Measurements from ENCODE around the gene NEK6. TPM values are rescaled to one million over a fixed set of nuclear protein-coding genes. Genes with fewer than 3 reads are reported as not detected.

NEK6 gene
- total RNA-seq, 2 donors from 2014 or later, result 3.1 to 5.4 TPM

DNA sequence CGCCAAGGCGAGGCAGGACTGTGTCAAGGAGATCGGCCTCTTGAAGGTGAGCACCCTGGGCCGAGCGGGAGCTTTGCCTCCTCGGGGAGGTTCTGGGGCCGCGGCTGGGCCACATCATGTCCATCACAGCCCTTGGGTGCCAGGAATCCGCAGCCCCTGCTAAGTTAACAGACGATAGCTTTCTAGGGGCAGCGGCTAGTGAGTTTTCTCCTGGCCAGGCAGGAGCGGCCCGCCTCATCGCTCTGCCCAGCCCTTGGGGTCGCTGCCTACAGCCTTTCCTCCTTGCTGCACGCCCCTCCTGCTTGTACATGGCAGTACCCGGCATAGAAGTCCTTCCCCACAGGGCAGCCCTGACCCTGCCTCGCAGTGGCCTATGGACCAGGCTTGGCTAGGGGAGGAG is 56.2 kb downstream of the NEK6 start:
- DNase-seq (ENCODE audit: low spot score in 2 of 2) (no peak), ATAC-seq (no peak)
- Mint-ChIP-seq H3K9me3 (no peaks in the 10 kb centered on the region), H3K27ac (no peak overlapping the region), H3K36me3 (no peaks in the 10 kb centered on the region)

DNA sequence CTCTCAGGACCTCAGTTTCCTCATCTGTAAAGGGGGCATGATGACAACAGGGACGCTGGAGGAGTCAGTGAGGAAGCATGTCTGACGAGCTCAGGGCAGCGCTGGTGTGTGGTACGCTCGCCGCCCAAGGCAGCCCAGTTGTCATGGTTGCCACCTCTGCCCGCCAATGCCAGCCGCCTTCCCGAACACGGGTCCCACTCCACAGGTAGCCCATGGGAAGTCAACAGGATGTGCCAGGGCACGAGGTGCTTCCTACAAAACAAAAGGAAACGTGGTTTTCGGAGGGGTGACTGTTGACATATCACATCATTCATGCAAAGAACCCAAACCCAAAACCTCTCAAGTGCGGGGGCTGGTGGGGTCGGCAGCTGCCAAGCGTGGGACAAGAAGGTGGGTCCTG is 58.1 kb downstream of the NEK6 start:
- DNase-seq (ENCODE audit: low spot score in 2 of 2) (no peak), ATAC-seq (no peak)
- H3K27ac Mint-ChIP-seq, result no peak overlapping the region
- no peaks in the 10 kb centered on the region for H3K9me3 Mint-ChIP-seq
- no peaks in the 10 kb centered on the region for H3K36me3 Mint-ChIP-seq

DNA sequence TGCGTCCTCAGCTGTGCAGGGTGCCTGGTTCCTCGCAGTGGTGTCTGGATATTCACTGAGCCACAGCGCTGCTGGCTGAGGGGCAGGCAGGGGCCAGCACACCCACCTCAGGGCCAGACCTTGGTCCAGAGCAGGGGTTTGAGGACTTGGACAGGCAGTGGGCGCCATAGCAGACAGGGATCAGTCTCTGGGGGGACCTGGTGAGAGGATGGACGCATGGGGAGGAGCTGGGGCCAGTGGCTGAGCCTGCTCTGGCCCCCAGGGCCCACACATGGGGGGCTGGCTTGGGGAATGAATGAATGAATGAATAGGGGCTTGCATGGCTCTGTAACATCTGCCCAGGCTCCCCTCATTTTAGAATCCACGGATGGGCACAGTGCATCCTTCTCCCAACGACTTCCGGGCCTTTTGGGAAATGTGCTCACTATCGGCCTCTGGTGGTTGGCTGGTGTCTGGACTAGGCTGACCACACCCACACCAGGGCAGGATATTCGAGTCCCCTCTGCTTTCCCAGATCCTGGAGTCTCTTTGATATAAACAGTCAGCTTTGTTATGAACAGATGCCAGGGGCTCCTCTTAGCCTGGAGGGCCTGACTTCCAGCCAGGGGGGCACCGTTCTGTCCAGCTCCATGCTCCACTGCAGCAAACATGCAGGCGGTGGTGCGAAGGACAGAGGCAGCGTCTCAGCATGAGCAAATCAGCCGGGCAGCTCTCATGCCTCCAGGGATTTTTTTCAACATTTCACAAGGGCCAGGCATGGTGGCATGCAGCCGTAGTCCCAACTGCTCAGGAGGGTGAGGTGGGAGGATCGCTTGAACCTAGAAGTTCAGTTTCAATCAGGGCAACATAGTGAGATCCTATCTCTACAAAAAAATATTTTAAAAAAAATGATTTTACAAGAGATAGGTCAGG is 62.6 kb downstream of the NEK6 start:
- Mint-ChIP-seq H3K27ac (peak overlapping the region in 1 of 2 donors; percentile 21), H3K36me3 (no peaks in the 10 kb centered on the region), H3K9me3 (no peaks in the 10 kb centered on the region)
- DNase-seq (ENCODE audit: low spot score in 2 of 2) (peak; percentile 50 to 62), ATAC-seq (peak; percentile 59 to 84)

DNA sequence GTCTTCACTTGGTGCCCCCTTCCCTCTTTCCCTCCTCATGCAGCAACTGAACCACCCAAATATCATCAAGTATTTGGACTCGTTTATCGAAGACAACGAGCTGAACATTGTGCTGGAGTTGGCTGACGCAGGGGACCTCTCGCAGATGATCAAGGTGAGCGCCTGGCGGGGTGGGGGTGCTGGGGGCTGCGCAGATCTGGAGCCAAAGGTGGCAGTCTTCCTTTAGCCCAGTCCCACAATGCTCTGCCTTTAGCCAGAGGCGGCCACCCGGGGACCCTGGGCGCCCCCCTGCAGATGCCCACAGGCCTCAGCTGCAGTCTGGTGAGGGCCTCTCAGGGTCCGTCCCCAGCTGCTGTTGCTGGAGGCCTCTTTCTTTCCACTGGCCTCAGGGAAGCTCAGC is 63.7 kb downstream of the NEK6 start:
- H3K9me3 Mint-ChIP-seq, result no peaks in the 10 kb centered on the region
- no peak overlapping the region for H3K27ac Mint-ChIP-seq
- ATAC-seq (no peak), DNase-seq (ENCODE audit: low spot score in 2 of 2) (no peak)
- H3K36me3 Mint-ChIP-seq, result no peaks in the 10 kb centered on the region

DNA sequence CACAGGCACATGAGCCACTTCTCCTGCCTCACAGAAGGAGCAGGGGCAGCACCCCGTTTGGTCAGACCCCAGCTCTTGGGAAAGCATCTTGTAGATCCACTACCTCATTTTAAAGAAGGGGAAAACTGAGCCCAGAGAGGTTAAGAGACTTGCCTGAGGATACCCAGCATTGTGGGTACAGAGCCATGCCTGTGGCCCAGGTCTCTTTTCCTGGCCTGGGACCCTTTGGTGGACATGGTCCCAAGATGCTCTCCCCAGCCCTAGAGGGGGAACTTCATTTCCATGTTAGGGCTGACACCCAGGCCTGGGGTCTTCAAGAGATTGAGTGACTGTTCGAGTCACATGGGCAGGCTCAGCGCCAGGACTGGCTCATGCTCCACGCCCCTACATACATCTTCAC is 64.2 kb downstream of the NEK6 start:
- no peak for DNase-seq (ENCODE audit: low spot score in 2 of 2)
- Mint-ChIP-seq H3K36me3 (no peaks in the 10 kb centered on the region), H3K9me3 (no peaks in the 10 kb centered on the region), H3K27ac (no peak overlapping the region)
- no peak for ATAC-seq

DNA sequence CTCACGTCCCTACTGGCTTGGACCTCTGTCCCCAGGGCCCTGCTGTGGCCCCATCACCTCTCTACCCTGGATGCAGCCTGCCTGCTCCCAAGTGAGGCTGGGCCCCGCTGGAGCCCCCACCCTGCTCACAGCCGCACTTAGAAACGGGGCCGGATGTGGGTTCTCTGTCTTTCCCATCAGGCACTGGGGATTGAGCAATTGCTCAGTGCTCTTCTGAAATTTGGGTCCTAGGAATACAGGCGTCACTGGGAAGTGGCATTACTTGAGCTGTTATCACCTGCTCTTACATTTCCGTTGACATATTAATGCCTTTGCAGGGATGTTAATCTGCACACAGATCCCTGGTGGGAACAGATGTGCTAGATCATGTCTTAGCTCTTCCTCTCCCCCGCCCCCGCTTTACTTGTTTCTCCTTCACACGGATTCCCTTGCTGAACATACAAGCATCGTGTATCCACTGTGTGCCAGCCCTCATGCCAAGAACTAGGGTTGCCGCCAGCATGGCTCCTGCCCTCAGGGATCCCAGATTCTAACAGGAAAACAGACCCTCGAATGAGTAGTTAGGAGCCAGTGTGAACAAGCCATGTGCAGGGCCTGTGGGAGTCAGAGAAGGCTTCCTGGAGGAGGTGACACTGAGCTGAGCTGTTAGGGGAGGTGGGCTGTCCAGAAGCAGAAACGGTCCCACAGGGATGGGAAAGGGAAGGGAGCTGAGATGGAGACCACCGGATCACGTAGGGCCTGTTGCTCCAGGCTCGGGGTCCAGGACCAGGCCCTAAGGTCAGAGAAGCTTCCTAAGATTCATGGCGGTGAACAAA is 65.1 kb downstream of the NEK6 start:
- H3K36me3 Mint-ChIP-seq, result no peaks in the 10 kb centered on the region
- no peak for ATAC-seq
- no peak for DNase-seq (ENCODE audit: low spot score in 2 of 2)
- no peak overlapping the region for H3K27ac Mint-ChIP-seq
- no peaks in the 10 kb centered on the region for H3K9me3 Mint-ChIP-seq

DNA sequence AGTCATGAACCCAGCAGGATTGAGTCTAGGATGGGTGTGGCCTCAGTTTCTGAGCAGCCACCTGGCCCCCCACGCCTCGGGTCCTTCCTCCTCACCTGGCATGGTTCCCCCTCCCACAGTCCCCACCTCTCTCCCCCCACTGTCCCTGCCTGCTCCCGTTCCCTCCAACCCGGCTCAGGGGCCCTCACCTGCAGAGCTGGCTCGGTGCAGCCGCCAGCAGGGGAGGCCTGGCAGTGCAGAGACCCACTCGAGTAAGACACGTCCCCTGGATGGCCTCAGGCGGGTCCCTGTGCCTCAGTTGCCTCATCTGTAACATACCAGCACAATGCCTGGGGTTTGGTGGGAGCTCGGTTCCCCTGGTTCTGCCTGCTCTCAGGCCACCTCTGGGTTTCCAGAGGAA is 66.2 kb downstream of the NEK6 start:
- DNase-seq (ENCODE audit: low spot score in 2 of 2) (no peak), ATAC-seq (no peak)
- Mint-ChIP-seq H3K27ac (no peak overlapping the region), H3K36me3 (no peaks in the 10 kb centered on the region), H3K9me3 (no peaks in the 10 kb centered on the region)

DNA sequence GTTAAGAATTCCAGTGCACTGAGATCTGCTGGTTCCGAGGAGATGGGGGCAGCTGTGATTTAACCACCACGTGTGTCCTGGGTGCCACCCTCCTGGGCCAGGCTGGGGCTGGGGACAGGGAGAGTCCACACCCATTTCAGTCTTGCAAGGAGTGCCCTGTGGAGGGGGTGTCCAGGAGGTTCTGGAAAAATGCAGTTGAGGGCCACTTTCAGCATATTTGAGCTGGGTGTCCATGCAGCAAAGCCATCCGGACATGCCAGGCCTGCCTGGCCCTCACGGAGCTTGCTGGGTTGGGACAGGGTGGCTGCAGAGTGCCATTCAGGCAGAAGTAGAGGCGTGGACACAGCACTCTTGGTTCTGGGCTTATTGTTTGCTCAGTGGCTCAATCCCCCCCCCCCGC is 68.1 kb downstream of the NEK6 start:
- no peaks in the 10 kb centered on the region for H3K9me3 Mint-ChIP-seq
- H3K36me3 Mint-ChIP-seq, result no peaks in the 10 kb centered on the region
- DNase-seq (ENCODE audit: low spot score in 2 of 2), result no peak
- H3K27ac Mint-ChIP-seq, result no peak overlapping the region
- no peak for ATAC-seq

DNA sequence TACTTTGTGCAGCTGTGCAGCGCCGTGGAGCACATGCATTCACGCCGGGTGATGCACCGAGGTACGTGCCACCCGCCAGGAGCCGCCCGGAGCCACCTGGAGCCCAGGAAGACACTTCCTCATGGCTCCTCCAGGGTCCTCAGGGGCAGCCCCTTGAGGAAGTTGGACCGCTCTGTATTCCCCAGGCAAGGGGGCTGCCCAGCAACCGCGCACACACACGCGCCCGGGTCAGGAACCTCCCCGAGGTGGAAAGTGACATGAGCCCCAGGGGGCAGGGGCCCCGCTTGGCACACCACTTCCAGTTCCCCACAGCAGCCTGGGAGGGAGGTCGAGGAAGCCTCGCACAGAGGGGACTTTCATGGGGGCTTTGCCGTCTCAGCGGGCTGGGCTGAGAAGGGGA is 68.6 kb downstream of the NEK6 start:
- ATAC-seq (no peak), DNase-seq (ENCODE audit: low spot score in 2 of 2) (no peak)
- Mint-ChIP-seq H3K27ac (no peak overlapping the region), H3K9me3 (no peaks in the 10 kb centered on the region), H3K36me3 (no peaks in the 10 kb centered on the region)

DNA sequence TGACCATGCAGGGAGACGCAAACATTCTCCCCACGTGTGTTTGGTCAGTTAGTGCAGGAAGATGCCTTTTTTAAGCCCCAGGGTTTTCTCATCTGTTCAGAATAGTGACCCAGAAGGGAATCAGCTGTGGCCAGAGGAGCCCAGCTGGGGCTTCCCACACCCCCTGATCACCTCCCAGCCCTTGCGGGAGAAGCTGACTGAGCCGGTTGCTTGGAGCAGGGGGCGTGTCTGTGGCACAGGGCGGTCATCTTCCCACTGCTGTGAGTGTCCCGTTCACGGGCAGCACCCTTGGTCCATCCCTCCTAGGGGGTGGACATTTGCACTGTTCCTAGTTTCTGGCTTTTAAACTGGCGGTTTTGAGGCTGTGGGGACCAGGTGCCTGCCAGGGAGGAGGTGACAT is 69.7 kb downstream of the NEK6 start:
- no peak for DNase-seq (ENCODE audit: low spot score in 2 of 2)
- Mint-ChIP-seq H3K27ac (no peak overlapping the region), H3K9me3 (no peaks in the 10 kb centered on the region), H3K36me3 (no peaks in the 10 kb centered on the region)
- no peak for ATAC-seq

DNA sequence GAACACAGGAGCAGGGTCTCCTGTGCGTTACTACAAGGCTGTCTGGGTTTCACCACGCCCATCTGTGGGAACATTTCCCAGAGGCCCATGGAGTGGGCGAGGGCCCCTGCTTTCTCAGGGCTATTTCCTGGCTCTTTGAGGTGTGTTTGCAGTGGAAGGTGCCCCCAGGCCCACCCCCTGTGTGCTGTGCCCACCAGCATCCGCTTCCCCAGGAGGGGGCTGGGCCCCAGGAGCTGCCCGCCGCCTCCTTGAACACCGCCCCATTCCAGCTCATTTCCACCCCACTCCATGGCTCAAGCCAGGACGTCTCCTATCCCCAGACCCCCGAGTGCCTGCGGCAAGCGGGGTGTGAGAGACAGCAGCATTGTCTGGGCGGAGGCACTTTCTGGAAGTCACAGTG is 70.5 kb downstream of the NEK6 start:
- no peak overlapping the region for H3K27ac Mint-ChIP-seq
- ATAC-seq (no peak), DNase-seq (ENCODE audit: low spot score in 2 of 2) (no peak)
- no peaks in the 10 kb centered on the region for H3K9me3 Mint-ChIP-seq
- H3K36me3 Mint-ChIP-seq, result no peaks in the 10 kb centered on the region

DNA sequence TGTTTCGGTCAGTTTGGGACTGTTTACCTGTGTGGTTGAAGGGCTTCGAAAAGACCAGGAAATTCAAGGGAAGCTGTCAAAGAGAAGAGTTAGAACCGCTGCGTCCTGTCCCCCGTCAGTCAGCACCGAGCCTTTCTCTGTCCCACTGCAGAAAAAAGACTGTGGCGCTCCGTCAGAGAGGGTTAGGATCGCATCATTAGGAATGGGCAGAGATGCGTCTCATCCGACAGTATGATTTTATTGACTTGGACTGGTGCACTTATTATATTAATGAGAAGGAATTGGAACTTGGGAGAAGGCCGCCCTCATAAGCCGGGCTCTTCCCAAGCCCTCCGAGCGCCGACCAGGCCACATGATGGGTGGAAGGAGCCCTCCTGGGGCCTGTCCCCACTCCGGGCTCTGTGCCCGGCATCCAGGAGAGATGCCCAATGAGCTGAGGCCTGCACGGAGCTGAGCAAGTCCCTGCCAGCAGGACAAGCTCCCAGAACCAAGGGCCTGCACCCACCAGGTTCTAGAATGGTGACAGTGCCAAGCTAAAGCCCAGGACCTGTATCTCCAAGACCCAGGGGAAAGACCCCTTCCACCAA is 71.5 kb downstream of the NEK6 start:
- H3K36me3 Mint-ChIP-seq, result no peaks in the 10 kb centered on the region
- peak overlapping the region in 1 of 2 donors; percentile 33 for H3K27ac Mint-ChIP-seq
- ATAC-seq (no peak), DNase-seq (ENCODE audit: low spot score in 2 of 2) (no peak)
- no peaks in the 10 kb centered on the region for H3K9me3 Mint-ChIP-seq

DNA sequence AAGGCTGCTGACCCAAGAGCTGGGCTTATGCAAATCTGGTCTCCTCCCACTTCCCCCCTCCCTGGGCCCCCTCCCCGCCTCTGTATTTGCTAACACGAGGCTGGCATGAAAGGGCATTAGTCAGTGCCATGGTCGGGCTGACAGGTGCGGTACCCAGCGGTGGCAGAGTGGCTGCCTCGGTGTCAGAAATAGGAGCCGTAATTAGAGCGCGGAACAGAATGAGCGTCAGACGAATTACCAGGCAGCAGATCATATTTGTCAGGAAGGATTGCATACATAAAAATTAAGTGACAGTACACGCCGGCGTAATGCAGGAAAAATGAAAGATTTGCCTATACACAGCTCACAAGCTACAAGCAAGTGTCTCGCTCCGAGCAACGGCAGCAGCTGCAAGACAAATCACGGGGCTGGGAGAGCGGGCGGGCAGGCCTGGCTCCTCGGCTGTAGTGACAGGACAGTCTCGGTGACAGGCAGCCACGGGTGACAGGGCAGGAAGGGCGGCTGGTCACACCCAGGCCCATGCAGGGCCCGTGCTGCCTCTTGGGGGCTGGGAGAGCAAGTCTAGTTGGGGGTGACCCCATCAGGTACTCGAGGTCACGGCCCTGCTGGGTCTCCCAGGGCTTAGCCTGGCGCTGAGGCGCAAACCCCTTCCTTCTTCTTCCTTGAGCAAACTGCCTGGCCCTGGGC is 72.4 kb downstream of the NEK6 start:
- Mint-ChIP-seq H3K27ac (no peak overlapping the region), H3K36me3 (no peaks in the 10 kb centered on the region), H3K9me3 (no peaks in the 10 kb centered on the region)
- no peak for DNase-seq (ENCODE audit: low spot score in 2 of 2)
- ATAC-seq, result no peak

DNA sequence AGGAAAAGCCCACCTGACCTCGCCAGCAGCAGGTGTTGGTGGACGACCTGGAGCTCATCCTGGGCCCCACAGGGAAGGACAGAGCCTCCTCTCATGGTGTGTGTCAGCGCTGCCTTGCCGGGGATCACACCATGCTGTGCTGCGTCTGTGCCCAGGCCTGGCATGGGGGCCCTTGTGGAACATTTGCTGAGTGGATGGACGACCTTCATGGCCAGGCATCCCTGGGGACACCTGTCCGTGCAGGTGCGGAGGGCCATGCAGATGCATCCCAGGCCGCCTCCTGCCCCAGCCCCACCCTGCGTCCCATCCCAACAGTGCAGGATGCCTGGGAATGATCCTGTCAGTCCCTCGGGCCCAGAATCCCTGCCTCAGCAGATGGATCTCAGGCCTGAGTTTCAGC is 73.8 kb downstream of the NEK6 start:
- no peaks in the 10 kb centered on the region for H3K36me3 Mint-ChIP-seq
- ATAC-seq (no peak), DNase-seq (ENCODE audit: low spot score in 2 of 2) (no peak)
- H3K27ac Mint-ChIP-seq, result no peak overlapping the region
- no peaks in the 10 kb centered on the region for H3K9me3 Mint-ChIP-seq

DNA sequence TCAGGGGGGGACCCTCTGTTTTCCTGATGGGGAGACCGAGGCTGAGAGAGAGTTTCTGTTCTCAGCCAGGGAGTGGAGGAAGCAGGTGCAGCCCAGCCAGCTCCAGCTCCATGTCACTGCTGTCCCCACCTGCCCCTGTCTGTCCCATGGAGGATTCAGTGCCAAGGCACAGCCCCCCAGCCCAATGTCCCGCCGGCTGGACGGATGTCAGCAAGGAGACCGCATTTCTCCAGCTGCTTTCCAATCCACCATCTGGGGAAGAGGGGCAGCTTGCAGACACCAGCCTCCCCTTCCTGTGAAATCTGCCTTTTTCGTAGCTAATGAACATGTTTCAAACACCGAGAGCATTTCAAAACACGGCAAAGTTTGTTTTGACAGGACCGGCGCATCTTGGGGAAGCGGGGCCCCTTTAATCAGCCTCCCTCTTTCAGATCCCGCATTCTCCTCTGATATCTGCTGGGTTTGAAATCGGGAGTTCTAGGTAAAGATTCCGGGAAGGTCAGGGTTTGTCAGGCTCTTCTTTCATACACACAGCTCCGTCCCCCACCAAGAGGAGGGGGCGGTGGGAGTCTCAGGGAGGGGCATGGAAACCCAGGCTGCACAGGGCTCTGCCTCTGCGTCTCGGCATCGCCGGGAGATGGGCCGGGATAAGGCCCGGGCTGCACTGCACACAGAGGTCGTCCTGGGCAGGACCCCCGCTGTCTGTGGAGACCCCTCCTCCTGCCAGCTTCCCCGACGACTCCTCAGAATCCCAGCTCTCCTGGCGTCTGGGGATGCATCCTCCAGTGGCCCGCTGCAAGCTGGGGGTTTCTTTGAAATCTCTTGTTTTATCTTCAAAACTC is 74.8 kb downstream of the NEK6 start:
- no peak for ATAC-seq
- no peak overlapping the region for H3K27ac Mint-ChIP-seq
- H3K9me3 Mint-ChIP-seq, result no peaks in the 10 kb centered on the region

DNA sequence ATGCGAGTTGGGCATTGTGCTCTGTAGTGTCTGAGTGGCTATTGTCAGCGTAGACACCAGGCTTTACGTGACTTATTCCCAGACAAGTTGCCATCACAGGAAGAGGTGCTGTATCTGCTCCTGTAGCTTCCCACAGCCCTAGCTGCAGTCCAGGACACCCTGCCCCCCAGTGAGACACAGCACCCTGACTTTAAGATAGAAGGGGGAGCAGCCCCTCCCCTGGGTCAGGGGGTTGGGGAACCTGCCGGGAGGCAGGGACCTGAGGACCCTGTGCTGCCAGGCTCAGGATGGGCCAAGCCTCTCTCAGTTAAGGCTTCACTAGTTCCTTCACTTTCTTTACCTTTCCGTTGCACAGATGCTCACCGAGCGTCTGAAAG is 75.4 kb downstream of the NEK6 start:
- Mint-ChIP-seq H3K27ac (no peak overlapping the region), H3K9me3 (no peaks in the 10 kb centered on the region), H3K36me3 (peaks cover 0 to 2% of the 10 kb centered on the region in 2 donors)
- DNase-seq (ENCODE audit: low spot score in 2 of 2) (no peak), ATAC-seq (no peak)

More for the DNA sequence above, 74.8 kb downstream of the NEK6 start:
- no peak for DNase-seq (ENCODE audit: low spot score in 2 of 2)
- H3K36me3 Mint-ChIP-seq, result no peaks in the 10 kb centered on the region

All from activated naive CD4-positive, alpha-beta T cell treated with anti-CD3 and anti-CD28 coated beads, Interleukin-2, amount 50 U/mL, for 72 hours (primary cell).